OCI-LY7 (cell line): ENCODE data around the gene XRRA1.

Experiments used
- CTCF ChIP-seq: fragments of 200-600 bp; sonication (generic); conservative IDR thresholded peaks from 2 replicates; pipeline ENCODE4 v1.5.1; 2014; ENCODE audit warnings: mild to moderate bottlenecking, antibody characterized with exemption, low read length, moderate library complexity, mixed read lengths
- EZH2phosphoT487 ChIP-seq: fragments of 200-600 bp; sonication (generic); IDR thresholded peaks from 2 replicates; pipeline ENCODE4 v1.6.1; 2018; ENCODE audit warnings: low read depth, borderline replicate concordance, mild to moderate bottlenecking, mixed run types, antibody characterized with exemption, low read length, moderate library complexity, mixed read lengths

GRCh38 chr11:74871037-74871436 is 77.9 kb downstream of the XRRA1 start:
- no peak for TF ChIP-seq CTCF
- no peak for TF ChIP-seq EZH2phosphoT487
